GM18861 (cell line): ENCODE results near the gene TNC.

Experiments used
- ATAC-seq: cut with Tn5 transposase; IDR thresholded peaks from one replicate; pipeline ENCODE4 v1.9.1; 2021; ENCODE audit not compliant: unreplicated experiment

TNC gene

GRCh38 chr9:115117999-115118878 is at the start of gene TNC:
Gene TNC (minus strand): TSS chr9:115118157. CDS start chr9:115091018, 27,139 bp downstream.
- ATAC-seq: no peak

GRCh38 chr9:115167175-115167574 is 49.2 kb upstream of the TNC start:
- ATAC-seq: no peak

- no peak for ATAC-seq
Observed at GRCh38 chr9:115165233-115165632, 47.3 kb upstream of the TNC start.

GRCh38 chr9:115164511-115164974 is 46.6 kb upstream of the TNC start:
- no peak for ATAC-seq

GRCh38 chr9:115162946-115163345 is 45.0 kb upstream of the TNC start:
- ATAC-seq: no peak

GRCh38 chr9:115161446-115161845 is 43.5 kb upstream of the TNC start:
- ATAC-seq: no peak

GRCh38 chr9:115158661-115159481 is 40.9 kb upstream of the TNC start:
- ATAC-seq: no peak

GRCh38 chr9:115157245-115157674 is 39.3 kb upstream of the TNC start:
- no peak for ATAC-seq

GRCh38 chr9:115155037-115155436 is 37.1 kb upstream of the TNC start:
- no peak for ATAC-seq

GRCh38 chr9:115154617-115155016 is 36.7 kb upstream of the TNC start:
- ATAC-seq: no peak

- no peak for ATAC-seq
Observed at GRCh38 chr9:115152281-115152820, 34.4 kb upstream of the TNC start.

GRCh38 chr9:115148721-115149120 is 30.8 kb upstream of the TNC start:
- no peak for ATAC-seq

GRCh38 chr9:115146581-115147021 is 28.6 kb upstream of the TNC start:
- ATAC-seq: no peak

GRCh38 chr9:115144706-115145105 is 26.7 kb upstream of the TNC start:
- ATAC-seq: no peak

- no peak for ATAC-seq
Observed at GRCh38 chr9:115143689-115144088, 25.7 kb upstream of the TNC start.

- ATAC-seq: no peak
Observed at GRCh38 chr9:115142517-115143270, 24.7 kb upstream of the TNC start.

- no peak for ATAC-seq
Observed at GRCh38 chr9:115142090-115142489, 24.1 kb upstream of the TNC start.

GRCh38 chr9:115141612-115142011 is 23.7 kb upstream of the TNC start:
- ATAC-seq: no peak

GRCh38 chr9:115138151-115138550 is 20.2 kb upstream of the TNC start:
- no peak for ATAC-seq

- no peak for ATAC-seq
Observed at GRCh38 chr9:115137526-115137925, 19.6 kb upstream of the TNC start.
